Hepatocyte (in vitro differentiated cells): ENCODE measurements around the gene TACC2. TPM values are rescaled to one million over a fixed set of nuclear protein-coding genes. Genes with fewer than 3 reads are reported as not detected.

Experiments used
- DNase-seq: peaks from one replicate; pipeline ENCODE4 v3.0.0-alpha.2; 2016; ENCODE audit warnings: low spot score
- H2AFZ ChIP-seq: fragments of 200-600 bp; sonication (generic); 2 replicates; pipeline ENCODE4 v1.6.0; 2016; ENCODE audit warnings: antibody characterized with exemption, mild to moderate bottlenecking
- H3K27ac ChIP-seq: fragments of 200-600 bp; sonication (generic); 2 replicates; pipeline ENCODE4 v1.5.1; 2016; ENCODE audit warnings: mild to moderate bottlenecking
- H3K27me3 ChIP-seq: fragments of 200-600 bp; sonication (generic); 2 replicates; pipeline ENCODE4 v1.6.1; 2016
- H3K36me3 ChIP-seq: fragments of 200-600 bp; sonication (generic); replicated peaks from 2 replicates; pipeline ENCODE4 v1.5.1; 2016; ENCODE audit warnings: low read depth; ENCODE audit not compliant: insufficient read depth
- H3K4me1 ChIP-seq: fragments of 200-600 bp; sonication (generic); 2 replicates; pipeline ENCODE4 v1.5.1; 2016; ENCODE audit warnings: mild to moderate bottlenecking, moderate library complexity; ENCODE audit not compliant: insufficient read depth
- H3K4me2 ChIP-seq: fragments of 200-600 bp; sonication (generic); 2 replicates; pipeline ENCODE4 v1.6.0; 2016
- H3K4me3 ChIP-seq: fragments of 200-600 bp; sonication (generic); 2 replicates; pipeline ENCODE4 v1.5.1; 2016; ENCODE audit warnings: mild to moderate bottlenecking
- H3K79me2 ChIP-seq: fragments of 200-600 bp; sonication (generic); 2 replicates; pipeline ENCODE4 v1.6.0; 2017; ENCODE audit warnings: mild to moderate bottlenecking
- H3K9me2 ChIP-seq: fragments of 200-600 bp; sonication (generic); replicated peaks from 2 replicates; pipeline ENCODE4 v1.6.0; 2017; ENCODE audit warnings: mild to moderate bottlenecking; ENCODE audit not compliant: insufficient read depth
- H3K9me3 ChIP-seq: fragments of 200-600 bp; sonication (generic); 2 replicates; pipeline ENCODE4 v1.5.1; 2016; ENCODE audit warnings: low read depth, mild to moderate bottlenecking
- H4K20me1 ChIP-seq: fragments of 200-600 bp; sonication (generic); 2 replicates; pipeline ENCODE4 v1.6.0; 2016; ENCODE audit warnings: mild to moderate bottlenecking; ENCODE audit not compliant: insufficient read depth, poor library complexity, severe bottlenecking
- CTCF ChIP-seq: fragments of 200-600 bp; sonication (generic); IDR thresholded peaks from 2 replicates; pipeline ENCODE4 v1.5.1; 2016; ENCODE audit warnings: antibody characterized with exemption, mild to moderate bottlenecking; ENCODE audit not compliant: poor library complexity
- EZH2 ChIP-seq: fragments of 200-600 bp; sonication (generic); IDR thresholded peaks from 2 replicates; pipeline ENCODE4 v1.6.1; 2016; ENCODE audit warnings: antibody characterized with exemption, mild to moderate bottlenecking, borderline replicate concordance
- EZH2phosphoT487 ChIP-seq: fragments of 200-600 bp; sonication (generic); IDR thresholded peaks from one replicate; pipeline ENCODE4 v1.6.1; 2018; ENCODE audit warnings: antibody characterized with exemption, mild to moderate bottlenecking, low read depth, moderate library complexity; ENCODE audit not compliant: unreplicated experiment, severe bottlenecking
- WGBS: methylation state at CpG from one replicate; pipeline ENCODE4 v1.1.6; 2016; ENCODE audit warnings: low lambda C conversion rate; ENCODE audit errors: missing lambda C conversion rate; 5-methylcytosine and 5-hydroxymethylcytosine counted together
- polyA plus RNA-seq: library from polyadenylated mRNA; unstranded; fragments of >200 nt; fragmentation: Nextera tagmentation; extraction: Ambion mirVana; gene quantifications from 2 replicates; pipeline ENCODE4 v1.2.1, GENCODE V29; 2016
- total RNA-seq: library from RNA; depleted of rRNA; stranded (reverse); fragments of >200 nt; gene quantifications from 2 replicates; pipeline ENCODE4 v1.2.3, GENCODE V29; 2014

Gene TACC2
- total and polyA plus RNA-seq, 2 experiments from 2014 or later, result 20.0 to 34.6 TPM

DNA sequence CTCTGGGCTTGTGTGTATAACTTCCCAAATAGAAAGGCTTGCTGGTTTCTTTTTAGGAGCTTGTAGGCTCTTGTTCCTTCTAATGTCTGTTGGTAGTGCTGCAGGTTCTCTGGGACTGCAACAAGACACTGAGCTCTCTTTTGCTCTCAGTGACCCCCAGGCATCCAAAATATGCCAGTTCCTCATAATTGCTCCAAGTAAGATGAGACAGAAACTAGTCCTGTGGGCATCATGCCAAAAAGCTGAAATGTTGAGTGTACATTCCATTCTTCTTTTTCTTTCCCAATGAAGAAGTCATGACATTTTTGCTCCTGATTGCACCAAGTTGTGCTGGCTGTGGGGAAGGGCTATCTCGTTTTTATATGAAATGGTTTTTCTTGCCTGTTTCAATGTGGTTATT, 275.0 kb downstream of the TACC2 start:
- Histone ChIP-seq H3K27me3 (no peaks in the 10 kb centered on the region), H3K4me2 (peak overlapping the region; percentile 21), H3K9me3 (peaks cover 18% of the 10 kb centered on the region), H3K79me2 (no peaks in the 10 kb centered on the region), H4K20me1 (no peaks in the 10 kb centered on the region), H3K4me3 (no peak overlapping the region), H3K27ac (peak overlapping the region; percentile 59), H3K9me2 (no peaks in the 10 kb centered on the region), H2AFZ (no peak overlapping the region), H3K36me3 (peaks cover 4% of the 10 kb centered on the region), H3K4me1 (peaks cover 31% of the 10 kb centered on the region)
- no peak for TF ChIP-seq CTCF
- no peak for TF ChIP-seq EZH2phosphoT487
- no peak for TF ChIP-seq EZH2
- peak; percentile 44 for DNase-seq
- 47% methylated on average over 1 of the region's 1 CpG for WGBS

- no peak overlapping the region for H2AFZ ChIP-seq
- H3K79me2 ChIP-seq, result no peaks in the 10 kb centered on the region
- peak overlapping the region; percentile 21 for H3K4me2 ChIP-seq
- H3K4me3 ChIP-seq, result no peak overlapping the region
- H3K27ac ChIP-seq, result peak overlapping the region; percentile 59
- DNase-seq, result peak; percentile 23
- H3K36me3 ChIP-seq, result peaks cover 4% of the 10 kb centered on the region
- no peaks in the 10 kb centered on the region for H3K27me3 ChIP-seq
- WGBS, result 86% methylated on average over 1 of the region's 1 CpG
- TF ChIP-seq EZH2phosphoT487 (no peak), EZH2 (no peak), CTCF (no peak)
- no peaks in the 10 kb centered on the region for H4K20me1 ChIP-seq
- peaks cover 35% of the 10 kb centered on the region for H3K4me1 ChIP-seq
- no peaks in the 10 kb centered on the region for H3K9me2 ChIP-seq
- peaks cover 18% of the 10 kb centered on the region for H3K9me3 ChIP-seq
Observed at GRCh38 chr10:122264436-122264835, 275.5 kb downstream of the TACC2 start.

DNA sequence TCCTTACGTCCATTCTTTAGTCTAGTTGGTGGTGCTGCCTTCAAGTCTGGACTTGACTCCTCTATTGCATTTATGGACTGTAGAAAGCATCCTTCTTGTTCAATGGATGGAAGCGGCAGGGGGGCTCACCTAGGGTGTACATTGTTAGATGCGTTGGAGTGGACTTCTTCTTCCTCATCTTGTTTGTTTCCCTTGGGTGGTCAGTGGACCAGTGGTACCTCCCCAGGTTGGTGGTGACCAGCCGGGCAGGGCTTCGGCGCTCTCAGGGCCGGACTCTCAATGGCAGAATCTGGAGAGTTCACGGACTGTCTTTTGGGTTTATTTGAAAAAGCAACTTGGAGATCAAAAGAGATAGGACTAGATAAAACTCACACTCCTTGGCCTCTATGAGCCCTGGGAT, 276.0 kb downstream of the TACC2 start:
- H3K79me2 ChIP-seq, result no peaks in the 10 kb centered on the region
- H3K4me1 ChIP-seq, result peaks cover 36% of the 10 kb centered on the region
- no peak overlapping the region for H3K4me3 ChIP-seq
- H3K9me2 ChIP-seq, result no peaks in the 10 kb centered on the region
- TF ChIP-seq EZH2 (no peak), CTCF (no peak), EZH2phosphoT487 (no peak)
- peaks cover 4% of the 10 kb centered on the region for H3K36me3 ChIP-seq
- H3K27me3 ChIP-seq, result no peaks in the 10 kb centered on the region
- no peak for DNase-seq
- H4K20me1 ChIP-seq, result no peaks in the 10 kb centered on the region
- WGBS, result 98% methylated on average over 8 of the region's 8 CpGs
- H3K27ac ChIP-seq, result peak overlapping the region; percentile 59
- H3K9me3 ChIP-seq, result peaks cover 18% of the 10 kb centered on the region
- H3K4me2 ChIP-seq, result no peak overlapping the region
- no peak overlapping the region for H2AFZ ChIP-seq

DNA sequence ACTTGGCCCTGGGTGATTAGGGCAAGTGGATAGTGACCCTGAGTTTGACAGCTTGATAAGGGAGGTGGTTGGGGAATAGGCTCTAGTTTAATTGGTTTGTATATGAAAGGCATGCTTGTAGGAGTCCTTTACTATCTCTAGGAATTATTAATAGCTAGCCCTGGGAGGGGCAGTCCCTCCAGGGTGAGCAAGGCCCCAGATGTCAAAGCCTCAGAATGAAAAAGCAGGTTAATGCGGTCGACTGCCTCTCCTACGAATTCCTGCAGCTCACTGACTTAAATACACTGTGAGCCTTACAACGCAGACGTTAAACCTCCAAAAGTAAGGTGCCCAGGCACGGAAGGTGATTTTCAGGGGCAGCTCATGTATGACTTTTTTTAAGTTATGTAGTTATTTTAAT, 276.9 kb downstream of the TACC2 start:
- TF ChIP-seq CTCF (no peak), EZH2phosphoT487 (no peak), EZH2 (no peak)
- Histone ChIP-seq H3K9me2 (no peaks in the 10 kb centered on the region), H3K9me3 (peaks cover 18% of the 10 kb centered on the region), H3K4me1 (peaks cover 36% of the 10 kb centered on the region), H3K27ac (peak overlapping the region; percentile 59), H3K36me3 (peaks cover 4% of the 10 kb centered on the region), H3K4me3 (no peak overlapping the region), H4K20me1 (no peaks in the 10 kb centered on the region), H2AFZ (no peak overlapping the region), H3K27me3 (no peaks in the 10 kb centered on the region), H3K4me2 (no peak overlapping the region), H3K79me2 (no peaks in the 10 kb centered on the region)
- WGBS, result 66% methylated on average over 6 of the region's 6 CpGs
- DNase-seq, result no peak
